Fibroblast of villous mesenchyme (primary cell): ENCODE results near the gene MIEF1. TPM values are rescaled to one million over a fixed set of nuclear protein-coding genes. Genes with fewer than 3 reads are reported as not detected.
A peak's percentile ranks its signal among the peaks of the same experiment; 100 is the strongest.

Experiments
- DNase-seq: peaks from one replicate; pipeline ENCODE4 v3.0.0-alpha.2; 2010; ENCODE audit warnings: low read depth
- H3K4me3 ChIP-seq: 2 replicates; pipeline ENCODE4 v1.5.1; 2011; ENCODE audit warnings: low read depth, mild to moderate bottlenecking, low read length
- CTCF ChIP-seq: IDR thresholded peaks from 2 replicates; pipeline ENCODE4 v1.5.1; 2012; ENCODE audit warnings: low read depth, mild to moderate bottlenecking, low read length; ENCODE audit not compliant: insufficient read depth
- total RNA-seq: library from RNA; depleted of rRNA; stranded (reverse); fragments of >200 nt; gene quantifications from 2 replicates; pipeline ENCODE4 v1.2.3, GENCODE V29; 2012

Gene MIEF1
- total RNA-seq, 1 donor, result 32.8 TPM

DNA sequence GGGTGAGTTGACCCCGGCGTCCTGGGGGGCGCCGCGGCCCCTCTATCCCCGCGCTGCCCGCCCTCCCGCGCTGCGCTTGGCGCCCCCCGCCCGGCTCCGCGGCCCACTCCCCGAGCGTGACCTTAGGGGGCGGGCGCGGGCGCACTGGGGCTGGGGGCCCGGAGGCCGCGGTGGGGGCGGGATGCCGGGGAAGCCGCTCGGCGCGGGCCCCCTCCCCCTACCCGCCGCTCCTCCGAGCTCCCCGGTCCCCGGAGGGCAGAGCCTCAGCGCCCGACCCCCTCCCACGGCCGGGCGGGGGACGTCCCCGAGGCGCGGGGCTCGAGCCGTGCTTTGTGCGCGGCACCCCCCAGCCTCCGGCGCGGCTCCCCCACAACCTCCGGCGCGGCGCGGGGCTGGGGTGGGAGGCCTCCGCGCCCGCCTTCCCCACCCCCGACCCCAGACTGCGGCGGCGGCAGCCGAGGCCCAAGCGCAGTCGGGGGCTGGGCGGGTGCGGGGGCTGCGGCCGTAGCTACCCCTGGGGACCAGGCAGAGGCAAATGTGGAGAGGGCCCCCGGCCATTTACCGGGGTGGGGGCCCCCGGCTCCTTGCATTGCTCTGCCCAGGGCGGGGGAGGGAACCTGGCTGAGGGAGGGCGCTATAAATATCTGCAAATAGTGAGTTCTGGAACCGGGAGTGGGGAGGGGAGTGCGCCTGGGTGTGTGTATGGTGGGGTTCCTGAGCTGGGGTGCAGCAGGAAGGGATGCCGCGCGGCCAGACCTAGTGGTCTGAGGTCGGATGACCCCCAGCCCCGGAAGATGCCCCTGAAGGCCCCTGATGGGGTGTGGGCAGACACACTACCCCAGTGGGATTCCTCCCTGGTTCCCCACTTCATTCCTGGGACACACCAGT, 44.3 kb upstream of the MIEF1 start:
- TF ChIP-seq CTCF, result no peak
- no peak for DNase-seq
- peak overlapping the region; percentile 52 for H3K4me3 ChIP-seq

DNA sequence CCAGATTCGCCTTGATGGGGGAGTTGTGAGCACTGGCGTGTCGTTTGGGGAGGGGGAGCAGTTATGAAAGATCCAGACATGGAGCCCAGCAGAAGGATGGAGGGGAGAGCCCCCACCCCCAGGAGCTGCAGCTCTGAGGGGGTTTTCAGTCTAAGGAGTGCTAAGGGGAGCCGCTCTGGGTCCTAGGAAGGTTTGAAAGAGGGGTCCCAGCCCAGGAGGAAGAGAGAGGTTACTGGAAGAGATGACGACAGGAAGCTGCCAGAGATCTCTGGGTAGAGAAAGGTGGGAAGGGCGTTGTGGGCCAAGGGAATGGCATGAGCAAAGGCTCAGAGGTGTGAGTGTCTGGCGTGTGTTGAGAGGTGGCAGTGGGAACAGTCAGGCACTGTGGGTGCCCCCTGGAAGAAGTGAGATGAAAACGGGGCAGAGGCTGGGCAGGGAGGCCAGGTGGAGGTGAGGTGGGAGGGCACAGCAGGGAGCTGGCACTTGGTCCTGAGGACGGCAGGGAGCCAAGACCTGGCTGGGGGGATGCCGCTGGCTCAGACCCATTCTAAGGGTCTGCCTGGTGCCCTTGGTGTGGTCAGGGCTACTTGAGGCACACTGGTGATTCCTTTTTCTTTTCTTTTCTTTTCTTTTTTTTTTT, 43.5 kb upstream of the MIEF1 start:
- peak overlapping the region; percentile 52 for H3K4me3 ChIP-seq
- no peak for DNase-seq
- TF ChIP-seq CTCF, result no peak

GRCh38 chr22:39459681-39460080, 42.4 kb upstream of the MIEF1 start:
- no peak for TF ChIP-seq CTCF
- H3K4me3 ChIP-seq, result no peak overlapping the region
- DNase-seq, result no peak

- no peak overlapping the region for H3K4me3 ChIP-seq
- TF ChIP-seq CTCF, result no peak
- DNase-seq, result no peak
Observed at GRCh38 chr22:39462443-39463221, 39.5 kb upstream of the MIEF1 start.

- DNase-seq, result no peak
- H3K4me3 ChIP-seq, result no peak overlapping the region
- no peak for TF ChIP-seq CTCF
Observed at GRCh38 chr22:39463277-39463676, 38.8 kb upstream of the MIEF1 start.

DNA sequence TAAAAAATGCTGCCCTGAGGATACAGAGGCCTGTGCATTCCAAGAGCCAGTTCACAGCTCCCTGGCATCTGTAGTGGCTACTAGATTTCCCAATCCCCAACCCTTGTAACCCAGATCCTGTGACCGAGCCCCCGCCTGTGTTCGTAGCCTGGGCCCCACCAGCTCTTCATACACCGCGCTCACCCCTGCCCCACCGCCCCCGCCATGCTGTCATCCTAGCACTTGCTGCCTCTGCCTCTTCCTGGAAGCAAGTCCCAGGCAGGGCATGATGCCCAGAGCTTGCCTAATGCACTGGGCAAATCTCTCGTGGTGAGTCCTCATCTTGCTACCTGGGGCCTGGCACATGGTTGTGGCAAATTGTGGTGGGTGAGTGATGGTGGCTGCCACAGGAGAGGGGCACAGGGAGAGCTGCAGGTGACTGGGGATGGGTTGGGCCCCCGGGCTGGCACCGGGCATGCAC, 38.1 kb upstream of the MIEF1 start:
- no peak for DNase-seq
- H3K4me3 ChIP-seq, result no peak overlapping the region
- no peak for TF ChIP-seq CTCF
